ENCODE data around the gene ACE.
"Not testable (repeated sequence)": the region's sequence is repeated elsewhere in the genome, so short reads cannot be mapped to it uniquely, and the experiment has no call there.

Gene ACE

DNA sequence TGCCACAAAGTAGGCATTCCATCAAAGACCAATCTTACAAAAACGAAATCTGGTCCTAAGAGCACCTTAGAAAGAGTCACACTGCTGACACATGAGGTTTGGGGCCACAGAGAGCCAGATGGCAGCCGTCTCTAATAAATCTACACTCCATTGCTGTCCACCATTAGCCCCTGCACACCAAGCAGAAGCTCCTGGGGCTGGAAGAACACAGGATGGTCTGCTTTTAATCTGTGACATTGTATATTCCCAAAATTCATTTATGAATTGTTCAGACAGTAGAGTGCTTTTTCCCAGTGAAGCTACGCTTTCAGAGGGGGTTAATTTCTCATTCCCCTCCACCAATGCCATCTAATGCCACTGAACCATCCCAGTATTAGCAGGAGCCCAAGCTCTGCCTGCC, 32.4 kb upstream of the ACE start:
- no peak for DNase-seq (ENCODE audit: low read depth)

GRCh38 chr17:63445065-63445464, 31.8 kb upstream of the ACE start:
- DNase-seq (ENCODE audit: low read depth): no peak

DNA sequence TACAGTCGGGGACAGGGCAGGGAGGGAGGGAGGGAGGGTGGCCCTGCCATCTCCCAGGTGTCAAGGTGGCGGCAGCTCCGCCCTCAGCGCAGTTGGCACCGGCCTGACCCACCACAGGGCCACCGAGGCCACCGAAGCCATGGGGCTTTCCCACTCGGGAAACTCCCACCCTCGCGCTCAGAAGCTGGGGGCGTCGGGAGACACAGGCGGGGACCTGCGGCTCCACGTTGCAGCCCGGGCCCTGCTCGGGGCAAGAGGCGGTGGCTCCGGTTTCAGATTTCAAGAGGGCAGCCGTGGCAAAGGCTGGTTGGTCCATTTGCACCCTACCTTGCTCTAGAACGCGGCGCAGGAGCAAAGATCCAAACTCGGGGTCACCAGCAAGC, 31.3 kb upstream of the ACE start:
- peak; percentile 23 for DNase-seq (ENCODE audit: low read depth)

DNA sequence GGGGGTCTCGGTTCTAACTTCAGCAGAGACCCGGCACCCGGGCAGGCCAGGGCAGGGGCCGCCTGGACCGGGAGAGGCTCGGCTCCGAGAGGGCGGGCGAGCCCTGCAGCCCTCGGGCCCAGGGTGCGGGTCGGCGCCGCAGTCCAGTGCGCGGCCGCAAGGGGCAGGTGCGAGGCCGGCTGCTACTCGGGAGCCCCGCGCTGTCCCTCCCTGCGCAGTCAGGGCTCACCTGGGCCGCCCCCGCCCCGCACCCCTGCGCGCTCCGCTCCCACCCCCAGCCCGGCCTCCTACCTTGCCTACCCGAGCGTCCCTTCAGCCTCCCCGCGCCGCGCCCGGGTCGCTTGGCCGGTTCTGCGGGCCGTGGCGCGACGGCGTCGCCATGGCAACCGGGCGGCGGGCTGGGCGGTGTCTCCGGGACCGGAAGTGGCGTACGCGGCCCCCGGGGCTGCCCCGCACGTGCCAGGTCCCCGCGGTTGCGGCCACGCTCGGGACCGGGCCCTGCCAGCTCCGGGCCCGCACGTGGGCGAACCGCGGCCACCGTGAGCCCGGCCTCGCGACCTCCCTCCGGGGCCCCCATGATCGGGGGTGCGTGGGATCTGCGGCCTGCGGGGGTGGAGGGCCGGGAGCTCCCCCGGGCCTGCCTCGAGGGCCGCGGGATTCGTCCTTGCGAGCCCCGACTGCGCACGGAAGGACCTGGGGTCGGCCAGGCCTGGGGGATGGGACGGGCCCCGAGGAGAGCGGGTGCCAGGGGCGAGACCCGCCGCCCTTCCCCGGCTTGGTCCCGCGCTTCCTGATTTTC, 30.7 kb upstream of the ACE start, which contains the start of gene CYB561:
Gene CYB561, minus strand, starts transcription at position 353 of the 799 bp plus-strand sequence. CDS start 8,759 bp downstream, outside the sequence.
- DNase-seq (ENCODE audit: low read depth): peak; percentile 70

GRCh38 chr17:63446753-63447470, 29.9 kb upstream of the ACE start:
- DNase-seq (ENCODE audit: low read depth): peak; percentile 28

- DNase-seq (ENCODE audit: low read depth): no peak
These were observed 29.3 kb upstream of the ACE start for GRCh38 chr17:63447471-63448009.

DNA sequence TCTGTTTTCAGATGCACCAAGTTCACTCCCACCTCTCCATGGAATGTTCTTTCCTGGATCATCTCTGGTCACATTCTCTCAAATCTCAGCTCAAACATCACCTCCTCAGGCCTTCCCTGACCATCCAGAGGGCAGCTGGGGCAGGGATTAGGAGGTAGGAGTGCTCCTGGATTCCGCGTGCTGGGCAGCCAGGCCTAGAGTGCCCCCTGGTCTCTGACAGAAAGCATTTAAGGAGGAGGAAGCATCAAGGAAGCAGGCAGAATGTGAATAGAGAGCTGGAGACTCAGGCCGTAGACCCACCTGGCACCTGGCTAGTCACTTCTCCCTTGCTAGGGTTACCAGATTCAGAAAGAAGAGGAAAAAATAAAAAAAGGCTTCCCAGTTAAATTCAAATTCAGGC, 28.2 kb upstream of the ACE start:
- DNase-seq (ENCODE audit: low read depth): no peak

DNA sequence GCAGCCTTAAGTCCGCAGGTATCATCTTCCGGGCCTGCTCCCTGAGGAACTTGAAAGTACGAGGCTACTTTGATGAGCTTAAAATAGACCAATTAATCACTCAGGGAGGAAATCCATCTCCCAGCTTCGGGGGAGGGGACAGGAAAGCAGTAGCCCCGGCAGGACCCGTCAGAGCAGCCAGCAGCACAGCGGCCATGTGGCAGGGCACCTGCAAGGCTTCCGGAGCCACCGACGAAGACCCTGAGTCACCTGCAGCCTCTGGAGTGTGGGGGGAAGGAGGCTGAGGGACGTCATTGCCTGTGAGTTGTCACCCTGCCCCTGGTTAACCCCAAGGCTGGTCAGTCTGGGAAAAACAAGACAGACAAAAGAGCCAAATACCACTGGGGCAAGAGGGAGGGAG, 26.3 kb upstream of the ACE start:
- no peak for DNase-seq (ENCODE audit: low read depth)

DNA sequence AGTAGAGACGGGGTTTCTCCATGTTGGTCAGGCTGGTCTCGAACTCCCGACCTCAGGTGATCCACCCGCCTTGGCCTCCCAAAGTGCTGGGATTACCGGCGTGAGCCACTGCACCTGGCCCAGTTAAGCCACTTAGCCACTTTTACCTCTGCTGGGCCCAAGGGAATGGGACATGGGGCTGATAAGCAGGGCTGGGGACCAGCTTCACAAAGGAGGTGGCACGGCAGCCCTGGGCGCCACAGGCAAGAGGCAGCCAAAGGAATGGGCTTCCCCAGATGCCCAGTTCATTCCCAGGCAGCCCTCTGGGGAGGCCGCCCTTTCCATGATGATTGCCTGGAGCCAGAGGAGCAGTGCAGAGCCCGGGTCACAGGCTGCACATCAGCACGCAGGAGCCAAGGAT, 25.7 kb upstream of the ACE start:
- DNase-seq (ENCODE audit: low read depth): no peak

DNA sequence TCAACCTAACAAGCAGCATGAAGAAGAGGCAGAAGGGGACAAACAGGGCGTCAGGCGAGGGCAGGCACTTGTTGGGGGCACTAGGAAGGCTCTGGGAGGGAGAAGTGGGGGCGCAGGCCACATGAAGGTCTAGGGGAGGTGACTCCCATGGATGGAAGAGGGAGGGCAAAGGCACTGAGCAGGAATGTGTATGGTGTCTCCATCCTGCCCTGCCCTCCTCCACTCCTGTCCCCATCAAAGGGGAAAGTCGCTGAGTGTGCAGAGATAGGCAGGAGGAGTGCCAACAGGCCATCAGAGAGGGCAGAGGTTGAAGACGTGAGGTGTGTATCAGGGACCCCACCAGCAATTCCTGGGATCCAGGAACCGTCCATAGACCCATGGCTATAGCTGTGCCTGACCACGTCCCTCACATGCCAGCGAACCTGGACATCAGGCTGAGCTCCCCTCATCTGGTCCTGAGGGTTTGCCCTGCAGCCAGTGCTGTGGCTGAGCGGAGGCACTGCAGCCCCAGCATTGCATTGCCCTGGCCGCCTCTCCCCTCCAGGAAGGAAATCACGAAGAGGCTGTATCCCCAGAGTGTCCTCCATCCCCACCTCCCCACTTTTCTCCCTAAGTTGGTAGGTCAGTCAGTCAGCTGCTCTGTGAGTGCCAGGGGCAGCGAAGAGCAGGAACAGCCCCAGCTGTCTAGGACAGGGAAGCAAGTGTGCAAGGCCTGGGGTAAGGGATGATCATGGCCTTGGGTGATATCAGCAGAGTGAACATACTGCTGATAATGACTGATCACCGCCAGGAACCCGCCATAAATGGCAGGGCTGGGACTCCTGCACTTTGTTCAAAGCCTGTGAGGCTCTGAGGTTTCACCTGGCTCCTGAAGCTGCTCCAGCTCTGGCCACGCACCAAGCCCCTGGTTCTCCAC, 24.6 kb upstream of the ACE start:
- no peak for DNase-seq (ENCODE audit: low read depth)

- no peak for DNase-seq (ENCODE audit: low read depth)
These were observed 23.8 kb upstream of the ACE start for GRCh38 chr17:63452962-63453551.

DNA sequence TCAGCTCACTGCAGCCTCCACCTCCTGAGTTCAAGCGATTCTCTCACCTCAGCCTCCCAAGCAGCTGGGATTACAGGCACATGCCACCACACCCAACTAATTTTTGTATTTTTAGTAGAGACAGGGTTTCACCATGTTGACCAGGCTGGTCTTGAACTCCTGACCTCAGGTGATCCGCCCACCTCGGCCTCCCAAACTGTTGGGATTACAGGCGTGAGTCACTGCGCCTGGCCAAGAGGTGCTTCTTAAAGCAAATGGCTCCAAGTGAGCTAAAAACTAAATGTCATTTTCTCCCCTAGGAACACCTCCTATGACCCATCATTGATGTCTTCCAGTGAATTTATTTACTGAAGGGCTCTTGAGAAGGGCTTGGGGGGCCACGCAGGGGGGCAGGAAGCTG, 22.5 kb upstream of the ACE start:
- DNase-seq (ENCODE audit: low read depth): not testable (repeated sequence)

GRCh38 chr17:63454915-63455314, 21.9 kb upstream of the ACE start:
- DNase-seq (ENCODE audit: low read depth): no peak

- no peak for DNase-seq (ENCODE audit: low read depth)
These were observed 21.4 kb upstream of the ACE start for GRCh38 chr17:63455417-63455816.

DNA sequence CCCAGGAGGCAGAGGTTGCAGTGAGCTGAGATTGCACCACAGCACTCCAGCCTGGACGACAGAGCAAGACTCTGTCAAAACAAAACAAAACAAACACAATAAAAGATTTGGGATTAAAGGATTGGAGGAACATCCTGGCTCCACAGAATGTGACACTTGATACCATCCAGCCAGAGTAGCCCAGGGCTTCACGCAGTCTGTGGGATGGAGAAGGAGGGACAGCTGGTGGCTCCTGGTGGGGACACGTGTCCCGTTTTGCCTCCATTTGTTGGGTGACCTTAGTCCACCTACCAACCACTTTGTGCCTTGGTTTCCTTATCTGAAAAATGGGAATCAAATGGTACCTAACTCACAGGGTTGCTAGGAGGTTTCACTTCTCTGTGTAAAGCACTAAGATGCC, 18.4 kb upstream of the ACE start:
- no peak for DNase-seq (ENCODE audit: low read depth)

DNA sequence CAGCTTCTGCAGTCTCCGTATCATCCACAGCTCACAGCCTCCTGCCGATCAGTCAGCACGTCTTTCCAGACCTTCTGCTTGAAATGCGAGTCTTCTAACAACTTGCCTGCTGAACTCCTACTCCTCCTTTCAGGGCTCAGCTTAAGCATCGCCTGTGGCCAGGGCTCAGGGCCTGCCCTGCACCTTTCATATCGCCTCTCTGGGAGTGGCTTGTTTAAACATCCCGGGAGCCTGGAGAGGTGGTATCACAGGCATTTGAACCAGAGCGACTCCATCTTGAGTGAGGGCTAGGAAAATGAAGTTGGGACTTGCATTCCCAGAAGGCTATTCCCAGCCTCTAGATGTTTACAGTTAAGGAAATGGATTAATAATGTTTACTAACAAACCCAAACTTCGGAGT, 16.8 kb upstream of the ACE start:
- DNase-seq (ENCODE audit: low read depth): no peak

DNA sequence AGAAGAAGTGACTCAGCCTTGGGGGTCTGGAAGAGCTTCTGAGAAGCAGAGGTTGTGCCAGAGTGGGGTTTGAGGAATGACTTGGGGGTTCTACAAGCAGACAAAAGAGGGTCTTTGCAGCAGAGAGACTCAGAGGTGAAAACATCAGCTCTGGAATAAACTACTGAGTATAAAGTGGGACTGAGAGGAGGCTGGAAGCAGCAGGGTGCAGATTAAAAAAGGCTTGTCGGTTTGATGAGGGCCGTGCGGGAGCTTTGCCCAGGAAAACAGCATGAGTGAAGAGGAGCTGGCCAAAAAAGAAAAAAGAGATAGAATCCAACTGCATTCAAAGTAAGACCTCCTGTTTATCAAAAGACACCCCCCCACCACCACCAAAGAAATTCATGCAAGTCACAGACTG, 13.1 kb upstream of the ACE start:
- no peak for DNase-seq (ENCODE audit: low read depth)

- DNase-seq (ENCODE audit: low read depth): no peak
These were observed 12.1 kb upstream of the ACE start for GRCh38 chr17:63464691-63465236.

DNA sequence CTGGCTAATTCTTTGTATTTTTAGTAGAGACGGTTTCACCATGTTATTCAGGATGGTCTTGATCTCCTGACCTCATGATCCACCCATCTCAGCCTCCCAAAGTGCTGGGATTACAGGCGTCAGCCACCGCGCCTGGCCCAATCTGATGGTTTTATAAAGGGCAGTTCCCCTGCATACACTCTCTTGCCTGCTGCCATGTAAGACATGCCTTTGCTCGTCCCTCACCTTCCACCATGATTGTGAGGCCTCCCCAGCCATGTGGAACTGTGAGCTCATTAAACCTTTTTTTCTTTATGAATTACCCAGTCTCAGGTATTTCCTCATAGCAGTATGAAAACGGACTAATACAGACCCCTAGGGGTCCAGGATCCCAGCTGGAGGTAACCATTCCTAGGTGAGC, 8.8 kb upstream of the ACE start:
- not testable (repeated sequence) for DNase-seq (ENCODE audit: low read depth)

- no peak for DNase-seq (ENCODE audit: low read depth)
These were observed 2.7 kb upstream of the ACE start for GRCh38 chr17:63474174-63474573.

Measured in activated T-cell treated with anti-CD3 and anti-CD28 coated beads for 48 hours (primary cell).